Fibroblast of lung (primary cell): ENCODE measurements around the gene ITGAD.

Source experiments
- EZH2 ChIP-seq: IDR thresholded peaks from 2 replicates; pipeline ENCODE4 v1.5.1; 2012; ENCODE audit warnings: low read length, control low read depth, mild to moderate bottlenecking; ENCODE audit errors: missing control alignments
- TF ChIP-seq, protein P1 (sequence below), 2 donors: IDR thresholded peaks in 1 of 2; conservative IDR thresholded peaks in 1 of 2; 1 replicate in 1 of 2; 2 replicates in 1 of 2; pipeline ENCODE4 v1.5.1; 2011 to 2012; ENCODE audit warnings: low read length in 2 of 2, control low read depth in 1 of 2, inconsistent platforms in 1 of 2, low read depth in 1 of 2, mild to moderate bottlenecking in 1 of 2

DNA sequence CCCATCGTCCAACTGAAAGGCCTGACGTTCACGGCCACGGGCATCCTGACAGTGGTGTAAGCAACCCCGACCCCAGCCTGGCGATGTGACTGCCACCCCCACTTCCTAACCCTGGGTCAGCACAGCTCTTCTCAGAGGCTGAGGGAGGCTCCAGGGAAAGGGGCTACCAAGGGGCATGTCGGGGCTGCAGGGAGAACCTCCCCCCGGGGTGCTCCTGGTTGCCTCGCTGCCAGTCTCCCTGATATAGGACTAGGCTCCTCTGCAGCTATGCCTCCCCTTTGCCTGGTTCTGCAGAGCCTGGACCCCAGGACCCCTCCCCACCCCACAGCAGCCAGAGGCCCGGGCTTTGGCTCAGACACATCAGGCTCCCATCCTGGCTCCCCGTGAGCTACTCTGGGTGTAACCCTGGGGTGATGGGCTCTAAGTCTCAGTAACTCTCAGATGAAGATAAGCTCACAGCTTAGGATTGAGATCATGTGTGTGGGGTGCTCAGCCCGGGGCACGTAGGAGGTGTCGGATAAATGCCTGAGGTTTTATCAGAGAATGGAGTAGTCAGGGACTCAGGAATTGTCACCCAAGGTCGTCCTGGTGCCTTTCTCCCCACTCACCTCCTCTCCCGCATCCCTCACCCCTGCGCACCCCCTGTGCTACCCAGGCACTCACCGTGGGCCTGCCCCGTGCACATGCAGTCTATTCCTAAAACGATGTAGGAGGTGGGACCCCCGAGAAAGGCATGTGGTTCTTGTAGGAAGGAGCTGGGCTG lies 10.6 kb downstream of the ITGAD start:
- TF ChIP-seq, protein P1, sequence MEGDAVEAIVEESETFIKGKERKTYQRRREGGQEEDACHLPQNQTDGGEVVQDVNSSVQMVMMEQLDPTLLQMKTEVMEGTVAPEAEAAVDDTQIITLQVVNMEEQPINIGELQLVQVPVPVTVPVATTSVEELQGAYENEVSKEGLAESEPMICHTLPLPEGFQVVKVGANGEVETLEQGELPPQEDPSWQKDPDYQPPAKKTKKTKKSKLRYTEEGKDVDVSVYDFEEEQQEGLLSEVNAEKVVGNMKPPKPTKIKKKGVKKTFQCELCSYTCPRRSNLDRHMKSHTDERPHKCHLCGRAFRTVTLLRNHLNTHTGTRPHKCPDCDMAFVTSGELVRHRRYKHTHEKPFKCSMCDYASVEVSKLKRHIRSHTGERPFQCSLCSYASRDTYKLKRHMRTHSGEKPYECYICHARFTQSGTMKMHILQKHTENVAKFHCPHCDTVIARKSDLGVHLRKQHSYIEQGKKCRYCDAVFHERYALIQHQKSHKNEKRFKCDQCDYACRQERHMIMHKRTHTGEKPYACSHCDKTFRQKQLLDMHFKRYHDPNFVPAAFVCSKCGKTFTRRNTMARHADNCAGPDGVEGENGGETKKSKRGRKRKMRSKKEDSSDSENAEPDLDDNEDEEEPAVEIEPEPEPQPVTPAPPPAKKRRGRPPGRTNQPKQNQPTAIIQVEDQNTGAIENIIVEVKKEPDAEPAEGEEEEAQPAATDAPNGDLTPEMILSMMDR (conservative IDR thresholded peaks at IDR 0.05 in 1 of 2, IDR thresholded peaks at IDR 0.05 in 1 of 2; ENCODE audit: low read depth in 1 of 2, low read length in 2 of 2): no peak
- no peak for TF ChIP-seq EZH2
